ENCODE results near the gene GPA33.

DNA sequence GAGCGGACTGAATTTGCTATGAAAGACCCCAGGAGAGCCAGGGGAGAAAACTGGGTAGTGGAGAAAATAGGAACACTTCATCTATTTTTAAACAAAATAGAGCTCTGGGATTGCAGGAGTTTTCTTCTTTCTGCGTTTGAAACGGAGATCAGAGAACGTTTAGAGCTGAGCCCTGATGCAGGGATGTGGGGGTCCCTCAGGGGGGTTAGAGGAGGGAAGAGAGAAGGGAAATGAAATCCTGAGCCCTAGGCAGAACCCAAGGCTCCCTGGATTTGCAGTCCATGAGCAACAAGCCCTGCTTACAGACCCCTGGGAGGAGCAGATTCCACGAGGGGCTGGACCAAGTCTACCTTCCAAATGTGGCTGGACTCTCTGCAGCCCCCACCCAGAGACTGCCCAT is 25.5 kb upstream of the GPA33 start:
- TF ChIP-seq, protein P1, sequence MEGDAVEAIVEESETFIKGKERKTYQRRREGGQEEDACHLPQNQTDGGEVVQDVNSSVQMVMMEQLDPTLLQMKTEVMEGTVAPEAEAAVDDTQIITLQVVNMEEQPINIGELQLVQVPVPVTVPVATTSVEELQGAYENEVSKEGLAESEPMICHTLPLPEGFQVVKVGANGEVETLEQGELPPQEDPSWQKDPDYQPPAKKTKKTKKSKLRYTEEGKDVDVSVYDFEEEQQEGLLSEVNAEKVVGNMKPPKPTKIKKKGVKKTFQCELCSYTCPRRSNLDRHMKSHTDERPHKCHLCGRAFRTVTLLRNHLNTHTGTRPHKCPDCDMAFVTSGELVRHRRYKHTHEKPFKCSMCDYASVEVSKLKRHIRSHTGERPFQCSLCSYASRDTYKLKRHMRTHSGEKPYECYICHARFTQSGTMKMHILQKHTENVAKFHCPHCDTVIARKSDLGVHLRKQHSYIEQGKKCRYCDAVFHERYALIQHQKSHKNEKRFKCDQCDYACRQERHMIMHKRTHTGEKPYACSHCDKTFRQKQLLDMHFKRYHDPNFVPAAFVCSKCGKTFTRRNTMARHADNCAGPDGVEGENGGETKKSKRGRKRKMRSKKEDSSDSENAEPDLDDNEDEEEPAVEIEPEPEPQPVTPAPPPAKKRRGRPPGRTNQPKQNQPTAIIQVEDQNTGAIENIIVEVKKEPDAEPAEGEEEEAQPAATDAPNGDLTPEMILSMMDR (IDR thresholded peaks at IDR 0.05 in 8 of 11, conservative IDR thresholded peaks at IDR 0.05 in 3 of 11) = no peak
- TF ChIP-seq POLR2A (IDR thresholded peaks at IDR 0.05) (no peak), POLR2AphosphoS5 (IDR thresholded peaks at IDR 0.05) (no peak)
